ENCODE data around the gene NDST4. TPM values are rescaled to one million over a fixed set of nuclear protein-coding genes. Genes with fewer than 3 reads are reported as not detected.
A peak's percentile ranks its signal among the peaks of the same experiment; 100 is the strongest.

Gene NDST4
- total RNA-seq, 1 donor from 2014 or later = not detected

- H3K4me1 ChIP-seq = no peaks in the 10 kb centered on the region
- intact Hi-C loops (cut with DNase I) = no loop called here
- no peak for TF ChIP-seq CTCF (IDR thresholded peaks at IDR 0.05)
- H3K9me3 ChIP-seq = no peaks in the 10 kb centered on the region
- H3K27me3 ChIP-seq = no peaks in the 10 kb centered on the region
- no peak for DNase-seq (ENCODE audit: low spot score in 2 of 2)
- no peak overlapping the region for H3K27ac ChIP-seq
- no peak overlapping the region for H3K4me3 ChIP-seq
- H3K36me3 ChIP-seq = no peaks in the 10 kb centered on the region
These were observed 327.9 kb downstream of the NDST4 start for GRCh38 chr4:114785570-114785969.

- intact Hi-C loops (cut with DNase I) = loop anchor here (5.0 kb wide), 1 partner anchor 754 kb away; no protein-coding TSS in a partner anchor
These were observed 330.2 kb downstream of the NDST4 start for GRCh38 chr4:114783215-114783595.

GRCh38 chr4:114782415-114783214, 330.8 kb downstream of the NDST4 start:
- Histone ChIP-seq H3K27ac (no peak overlapping the region), H3K9me3 (no peaks in the 10 kb centered on the region), H3K4me3 (no peak overlapping the region), H3K36me3 (no peaks in the 10 kb centered on the region), H3K4me1 (no peaks in the 10 kb centered on the region), H3K27me3 (no peaks in the 10 kb centered on the region)
- no peak for DNase-seq (ENCODE audit: low spot score in 2 of 2)
- TF ChIP-seq CTCF (IDR thresholded peaks at IDR 0.05) = no peak
- intact Hi-C loops (cut with DNase I) = loop anchor here (5.0 kb wide), 1 partner anchor 755 kb away; no protein-coding TSS in a partner anchor

More at GRCh38 chr4:114783215-114783595, 330.2 kb downstream of the NDST4 start:
- H3K4me3 ChIP-seq = no peak overlapping the region
- no peak overlapping the region for H3K27ac ChIP-seq
- no peaks in the 10 kb centered on the region for H3K27me3 ChIP-seq
- no peaks in the 10 kb centered on the region for H3K4me1 ChIP-seq
- no peak for TF ChIP-seq CTCF (IDR thresholded peaks at IDR 0.05)
- H3K9me3 ChIP-seq = no peaks in the 10 kb centered on the region
- H3K36me3 ChIP-seq = no peaks in the 10 kb centered on the region
- no peak for DNase-seq (ENCODE audit: low spot score in 2 of 2)

DNA sequence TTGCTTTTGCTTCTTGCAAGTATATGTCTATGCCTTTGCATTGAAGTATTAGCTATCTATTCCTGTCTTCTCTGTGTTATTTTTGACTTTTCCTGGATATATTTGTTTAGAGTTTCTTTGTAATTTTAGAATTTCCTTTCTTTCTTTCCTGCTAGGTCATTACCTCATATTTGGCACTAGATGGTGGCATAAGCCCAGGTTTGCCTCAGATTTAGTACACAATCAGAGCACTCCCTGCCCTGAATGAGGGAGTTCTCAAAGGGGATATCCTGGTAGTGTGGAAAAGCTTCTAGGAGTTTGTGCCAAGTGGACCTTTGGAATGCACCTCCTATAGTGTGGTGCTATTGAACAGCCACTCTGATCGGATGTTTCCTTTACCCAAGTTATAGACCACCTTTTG, 333.2 kb downstream of the NDST4 start:
- no peaks in the 10 kb centered on the region for H3K36me3 ChIP-seq
- H3K4me1 ChIP-seq = no peaks in the 10 kb centered on the region
- no peak for DNase-seq (ENCODE audit: low spot score in 2 of 2)
- intact Hi-C loops (cut with DNase I) = loop anchor here (5.0 kb wide), 1 partner anchor 757 kb away; no protein-coding TSS in a partner anchor
- H3K9me3 ChIP-seq = no peaks in the 10 kb centered on the region
- no peak overlapping the region for H3K4me3 ChIP-seq
- no peak overlapping the region for H3K27ac ChIP-seq
- H3K27me3 ChIP-seq = no peaks in the 10 kb centered on the region
- TF ChIP-seq CTCF (IDR thresholded peaks at IDR 0.05) = peak in 1 of 3 experiments; percentile 18

Data from ascending aorta (tissue), 2 donors.